HG03575 (cell line): ENCODE results near the gene SV2B.

Experiments used
- ATAC-seq: cut with Tn5 transposase; IDR thresholded peaks from one replicate; pipeline ENCODE4 v1.9.1; 2021; ENCODE audit not compliant: unreplicated experiment, insufficient number of reproducible peaks, low FRiP score; ENCODE audit errors: extremely low read depth

SV2B gene

GRCh38 chr15:91254766-91255165, 154.7 kb downstream of the SV2B start:
- ATAC-seq: no peak

- no peak for ATAC-seq
These were observed 155.7 kb downstream of the SV2B start for GRCh38 chr15:91255670-91256192.

- no peak for ATAC-seq
These were observed 157.8 kb downstream of the SV2B start for GRCh38 chr15:91257746-91258414.

DNA sequence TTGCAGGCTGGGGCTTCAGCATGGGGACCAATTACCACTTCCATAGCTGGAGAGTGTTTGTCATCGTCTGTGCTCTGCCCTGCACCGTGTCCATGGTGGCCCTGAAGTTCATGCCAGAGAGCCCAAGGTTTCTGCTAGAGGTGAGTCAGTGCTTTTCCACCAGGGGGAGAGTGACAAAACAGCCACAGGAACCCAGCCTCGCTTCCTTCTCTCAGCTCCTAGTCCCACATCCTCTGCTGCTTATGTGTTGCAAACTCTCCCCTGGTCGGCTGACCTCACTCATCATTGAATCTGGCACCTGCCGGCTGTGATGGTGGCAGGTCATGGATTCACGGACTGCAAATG, 158.3 kb downstream of the SV2B start:
- ATAC-seq: no peak

DNA sequence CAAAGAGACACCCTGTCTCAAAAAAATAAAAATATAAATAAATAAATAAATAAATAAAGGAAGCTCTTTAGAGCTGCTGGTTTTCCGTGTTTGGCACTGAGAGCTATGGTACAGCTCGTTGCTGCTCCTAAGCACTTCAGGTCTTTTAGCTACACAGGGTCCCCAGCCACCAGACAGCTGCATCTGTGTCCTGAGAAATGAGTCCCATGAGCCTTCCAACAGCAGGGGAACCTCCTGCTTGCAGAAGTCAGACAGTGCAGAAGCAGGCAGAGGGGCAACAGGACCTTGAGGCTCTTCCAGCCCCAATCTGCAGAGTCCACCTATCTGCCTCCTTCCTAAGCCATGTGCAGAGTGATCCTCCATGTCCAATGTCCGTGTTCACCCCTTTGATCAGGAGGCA, 159.0 kb downstream of the SV2B start:
- ATAC-seq: no peak

- ATAC-seq: no peak
These were observed 161.3 kb downstream of the SV2B start for GRCh38 chr15:91261345-91261744.

DNA sequence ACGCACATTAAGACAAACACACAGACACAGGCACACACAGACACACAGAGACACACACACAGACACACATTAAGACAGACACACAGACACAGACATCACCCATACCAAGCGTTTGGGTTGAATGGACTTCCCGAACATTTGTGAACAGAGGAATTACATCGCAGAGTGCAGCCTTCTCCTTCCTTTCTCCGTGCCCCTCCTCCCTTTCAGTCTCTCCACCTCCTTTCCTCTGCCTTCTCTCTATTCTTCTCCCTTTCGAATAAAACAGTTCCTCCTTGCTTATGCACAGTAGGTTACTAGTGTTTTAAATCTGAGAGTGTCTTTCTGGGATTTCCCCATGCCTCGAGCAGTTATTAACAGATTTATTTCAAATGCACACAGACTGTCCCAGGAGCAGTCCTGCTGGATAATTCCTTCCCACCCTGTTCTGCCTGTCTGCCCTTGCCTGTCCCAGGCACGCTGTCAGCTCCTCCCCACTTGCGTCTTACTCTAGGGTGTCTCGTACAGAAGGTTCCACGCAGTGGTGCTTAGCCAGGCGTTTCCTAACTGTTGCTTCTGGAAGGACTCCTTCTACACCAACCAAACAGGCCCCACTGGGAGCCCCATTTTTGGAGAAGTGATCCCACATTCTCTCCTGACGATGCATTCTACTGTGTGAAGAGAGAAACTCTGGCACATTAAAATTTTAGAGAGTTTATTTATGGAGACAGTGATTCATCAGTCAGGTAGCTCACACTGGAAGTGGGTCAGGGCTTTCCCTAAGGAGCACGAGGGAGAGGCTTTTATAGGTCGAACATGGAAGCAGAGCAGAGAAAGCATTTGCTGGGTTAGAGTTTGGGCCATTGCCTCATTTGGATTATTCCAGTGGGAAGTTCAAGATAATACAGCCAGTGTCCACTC, 163.8 kb downstream of the SV2B start:
- no peak for ATAC-seq

DNA sequence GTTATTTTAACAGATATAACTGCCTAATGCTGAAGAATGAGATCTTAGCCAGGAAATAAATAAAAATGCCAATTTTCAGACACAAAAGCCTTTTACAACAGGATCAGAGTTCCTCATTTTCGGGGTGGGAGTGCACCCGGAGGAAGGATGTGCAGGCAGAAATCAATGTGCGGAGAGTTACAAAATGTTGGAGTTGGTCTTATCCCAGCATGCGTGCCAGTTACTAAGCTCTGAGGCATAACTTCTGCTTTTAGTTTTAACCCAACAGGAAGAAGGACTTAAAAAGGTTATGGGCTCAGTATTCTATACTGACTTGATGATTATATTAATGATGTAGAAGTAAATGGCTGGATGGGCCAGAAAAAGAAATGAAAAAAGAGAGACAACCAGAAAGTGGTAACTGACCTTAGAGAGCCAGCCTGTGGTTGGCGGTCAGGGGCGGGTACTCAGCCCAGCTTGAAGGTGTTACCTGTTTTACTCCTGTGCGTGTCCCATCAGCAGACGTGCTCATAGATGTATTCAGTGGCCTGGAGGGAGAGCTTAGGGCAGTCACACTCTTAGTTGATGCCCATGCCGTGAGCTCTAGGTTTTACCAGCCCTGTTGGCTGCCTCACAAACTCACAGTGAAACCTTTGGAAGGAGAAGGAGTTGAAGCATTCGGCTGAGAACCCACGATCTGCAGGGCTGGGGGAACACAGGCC, 164.7 kb downstream of the SV2B start:
- ATAC-seq: no peak

DNA sequence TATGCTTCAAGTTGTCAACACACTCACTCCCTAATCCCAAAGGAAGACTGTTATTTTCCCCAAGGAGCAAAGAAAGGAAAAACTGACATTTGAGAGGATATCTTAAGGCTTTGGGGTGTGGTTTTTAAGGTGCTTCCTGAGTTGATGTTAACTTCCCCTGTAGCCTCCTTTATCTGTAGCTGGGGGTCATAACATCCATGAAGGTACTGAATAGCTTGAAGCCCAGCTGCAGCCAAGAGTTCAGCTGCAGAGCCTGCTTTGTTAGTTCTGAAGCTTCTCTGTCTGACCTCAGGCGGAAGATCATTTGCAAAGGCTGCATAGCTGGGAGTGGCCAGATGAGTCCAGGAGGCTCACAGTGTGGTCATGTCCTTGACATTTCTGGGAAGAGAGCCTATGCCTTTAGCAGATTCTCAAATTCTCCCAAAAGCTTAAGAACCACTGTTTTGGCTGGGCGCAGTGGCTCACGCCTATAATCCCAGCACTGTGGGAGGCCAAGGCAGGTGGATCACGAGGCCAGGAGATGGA, 165.4 kb downstream of the SV2B start:
- no peak for ATAC-seq

DNA sequence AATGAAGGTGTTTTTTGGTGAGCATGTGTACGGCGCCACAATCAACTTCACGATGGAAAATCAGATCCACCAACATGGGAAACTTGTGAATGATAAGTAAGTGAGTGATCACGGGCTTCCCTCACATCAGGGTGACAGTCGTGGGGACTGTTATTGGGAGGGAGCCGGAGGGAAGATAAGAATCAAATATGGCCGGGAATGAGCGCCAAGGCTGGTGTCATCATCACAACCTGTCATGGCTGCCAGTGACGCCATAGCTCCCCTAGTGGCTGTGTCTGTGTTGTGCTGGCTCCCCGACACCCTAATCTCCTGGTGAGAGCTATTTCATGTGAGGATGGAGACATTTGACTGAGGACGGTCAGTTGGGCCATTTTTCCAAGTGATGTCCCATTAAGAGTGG, 168.5 kb downstream of the SV2B start:
- no peak for ATAC-seq

- ATAC-seq: no peak
These were observed 170.7 kb downstream of the SV2B start for GRCh38 chr15:91270747-91271146.

DNA sequence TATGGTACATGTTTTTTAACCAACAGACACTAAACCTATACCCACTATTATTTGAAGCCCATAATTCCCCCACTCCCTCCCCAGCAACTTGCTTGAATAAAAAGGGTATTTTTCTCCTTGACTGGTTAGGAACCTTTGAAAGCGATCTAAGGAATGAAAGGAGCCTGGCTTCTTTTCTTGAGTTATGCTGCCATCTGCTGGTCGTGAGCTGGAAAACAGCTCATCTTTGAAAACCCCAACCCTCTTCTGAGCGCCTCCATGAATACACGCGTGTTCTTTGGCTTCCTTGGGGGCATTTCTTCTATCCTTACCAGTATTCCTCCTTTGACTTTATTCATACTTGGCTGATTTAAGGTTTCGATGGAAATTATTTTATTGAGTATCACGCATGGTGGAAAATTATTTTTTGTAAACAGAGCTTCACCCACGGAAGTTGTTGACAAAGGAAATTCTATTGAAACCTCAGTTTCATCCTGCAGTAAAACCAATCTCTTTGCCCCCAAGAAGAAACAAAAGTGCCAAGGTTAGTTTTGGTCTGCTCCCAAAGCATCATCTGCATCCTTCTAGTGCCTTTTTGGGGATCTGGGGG, 171.6 kb downstream of the SV2B start:
- no peak for ATAC-seq

GRCh38 chr15:91275844-91276243, 175.8 kb downstream of the SV2B start:
- ATAC-seq: no peak

DNA sequence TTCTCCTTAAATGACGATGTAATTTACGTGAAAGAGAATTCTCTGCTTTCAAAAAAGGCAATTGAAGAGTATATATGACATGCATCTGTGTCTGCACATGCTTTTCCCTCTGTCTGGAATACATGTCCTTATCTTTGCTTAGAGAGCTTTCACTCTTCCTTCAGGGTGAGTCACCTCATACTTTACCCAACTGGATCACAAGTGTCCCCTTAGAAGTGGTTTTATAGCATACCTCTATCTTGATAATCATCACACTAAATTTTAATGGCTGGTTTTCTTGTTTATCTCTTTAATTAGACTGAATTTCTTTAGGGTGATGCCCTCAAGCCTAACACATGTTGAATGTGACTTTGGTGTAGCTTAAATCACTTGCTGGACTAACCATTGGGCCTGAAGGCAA, 178.9 kb downstream of the SV2B start:
- ATAC-seq: no peak

- ATAC-seq: no peak
These were observed 179.4 kb downstream of the SV2B start for GRCh38 chr15:91279486-91279885.

DNA sequence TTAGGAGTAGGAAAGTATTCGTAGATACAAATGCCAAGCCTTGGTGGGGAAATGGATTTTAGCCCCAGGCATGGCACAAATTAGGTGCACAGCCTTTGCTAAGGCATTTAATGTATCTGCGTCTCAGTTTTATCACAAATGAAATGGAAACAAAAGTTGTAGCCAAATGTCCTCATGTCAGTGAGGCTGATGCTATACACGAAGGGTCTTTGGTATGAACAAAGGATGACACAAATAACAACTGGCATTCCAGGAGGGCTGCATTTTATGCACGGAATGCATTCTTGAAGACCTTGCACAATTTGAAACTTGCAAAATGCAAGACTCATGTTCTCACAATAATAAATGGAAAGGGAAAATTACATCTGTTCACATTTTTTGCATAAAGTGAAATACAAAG, 181.9 kb downstream of the SV2B start:
- ATAC-seq: no peak

DNA sequence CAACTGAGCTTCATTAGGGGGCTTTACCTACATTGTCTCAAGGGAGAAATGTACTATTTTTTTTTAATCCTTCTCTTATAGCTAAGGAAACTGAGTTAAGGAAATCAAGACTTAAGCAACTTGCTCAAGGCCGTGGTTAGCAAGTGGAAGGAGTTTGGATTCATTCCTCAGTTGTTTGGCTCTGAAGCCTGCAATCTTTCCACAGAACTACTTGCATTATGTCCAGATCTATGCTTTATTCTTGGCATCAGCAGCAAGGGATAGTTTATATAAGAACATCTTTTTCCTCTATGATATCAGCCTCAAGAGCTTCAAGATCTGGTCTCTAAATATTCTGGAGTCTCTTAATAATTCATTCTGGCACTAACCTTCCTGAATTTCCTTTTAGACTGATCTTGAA, 182.4 kb downstream of the SV2B start:
- ATAC-seq: no peak

DNA sequence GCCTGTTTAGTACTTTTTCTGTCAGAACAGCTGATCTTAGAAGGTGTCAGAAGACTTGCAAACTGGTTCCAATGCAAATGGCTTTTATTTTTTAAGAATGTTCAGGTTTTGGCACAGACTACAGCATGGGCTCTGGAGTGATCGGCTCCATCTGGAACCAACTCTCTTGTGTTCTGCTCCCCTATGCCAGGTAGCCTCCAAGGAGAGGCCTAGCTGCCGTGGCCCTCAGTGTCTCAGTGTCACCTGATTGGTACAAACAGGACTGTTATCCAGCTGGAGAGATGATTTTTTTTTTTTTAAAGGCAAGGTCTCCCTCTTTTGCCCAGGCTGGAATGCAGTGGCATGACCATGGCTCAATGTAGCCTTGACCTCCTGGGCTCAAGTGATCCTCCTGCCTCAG, 183.1 kb downstream of the SV2B start:
- ATAC-seq: no peak

DNA sequence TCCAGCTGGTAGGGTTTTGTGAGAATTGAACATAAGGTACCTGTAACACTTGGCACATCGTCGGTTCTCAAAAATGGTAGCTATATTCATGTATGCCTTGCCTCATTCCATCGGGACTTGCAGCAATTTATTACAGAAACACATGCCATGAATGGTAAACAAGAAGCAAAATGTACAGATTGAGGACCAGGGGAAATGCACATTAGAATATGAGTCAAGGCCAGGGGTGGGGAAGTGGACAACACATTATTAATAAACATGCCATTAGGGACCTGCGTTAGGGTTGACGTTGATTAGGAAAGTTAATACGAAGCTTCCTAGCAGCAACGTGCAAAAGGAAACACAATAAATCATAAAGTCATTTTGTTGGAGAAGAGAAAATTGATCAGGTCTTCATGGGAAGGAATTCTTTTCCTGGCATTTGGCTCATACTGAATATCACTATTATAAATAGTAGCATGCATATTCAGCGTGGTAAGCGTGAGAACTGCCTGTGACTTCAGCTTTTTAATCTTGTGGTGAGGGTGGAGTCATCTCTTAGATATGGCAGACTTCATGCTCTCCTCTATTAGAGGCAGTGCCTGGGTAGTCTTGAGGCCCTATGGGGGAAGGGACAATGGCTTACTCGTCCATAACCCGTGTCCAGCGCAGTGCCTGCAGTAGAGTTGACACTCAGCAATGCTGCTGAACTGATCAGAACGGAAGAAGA, 184.9 kb downstream of the SV2B start:
- no peak for ATAC-seq
